ENCODE measurements around the gene MAJIN.

- TF ChIP-seq CTCF (IDR thresholded peaks at IDR 0.05; ENCODE audit: low read depth, low read length) (no peak), EZH2phosphoT487 (IDR thresholded peaks at IDR 0.05; ENCODE audit: low read depth) (no peak)
These were observed 52.3 kb downstream of the MAJIN start for GRCh38 chr11:64919627-64920026.

Measured in OCI-LY3 (cell line).